Activated CD8-positive, alpha-beta memory T cell treated with anti-CD3 and anti-CD28 coated beads for 4 hours (primary cell): Measurements from ENCODE around the gene CHRNA10.

ENCODE experiments used
- DNase-seq, 2 donors: peaks; one replicate each; pipeline ENCODE4 v3.0.0-alpha.2; 2020; ENCODE audit warnings: low read depth in 2 of 2

The CHRNA10 gene

GRCh38 chr11:3671334-3672254, at the start of gene CHRNA10:
Gene CHRNA10, minus strand, starts transcription at chr11:3671384. Its CDS starts 72 bp downstream, at chr11:3671312.
- no peak for DNase-seq

GRCh38 chr11:3712274-3712673, 41.1 kb upstream of the CHRNA10 start:
- DNase-seq, result no peak

- no peak for DNase-seq
Observed at GRCh38 chr11:3710485-3711259, 39.5 kb upstream of the CHRNA10 start.

GRCh38 chr11:3709977-3710376, 38.8 kb upstream of the CHRNA10 start:
- DNase-seq, result no peak

GRCh38 chr11:3707176-3707575, 36.0 kb upstream of the CHRNA10 start:
- no peak for DNase-seq

- no peak for DNase-seq
Observed at GRCh38 chr11:3703383-3703782, 32.2 kb upstream of the CHRNA10 start.

- no peak for DNase-seq
Observed at GRCh38 chr11:3700910-3701309, 29.7 kb upstream of the CHRNA10 start.

GRCh38 chr11:3700410-3700809, 29.2 kb upstream of the CHRNA10 start:
- no peak for DNase-seq

- DNase-seq, result no peak
Observed at GRCh38 chr11:3686751-3687150, 15.6 kb upstream of the CHRNA10 start.

GRCh38 chr11:3685923-3686322, 14.7 kb upstream of the CHRNA10 start:
- DNase-seq, result no peak

- no peak for DNase-seq
Observed at GRCh38 chr11:3684819-3685172, 13.6 kb upstream of the CHRNA10 start.

- no peak for DNase-seq
Observed at GRCh38 chr11:3684129-3684818, 13.1 kb upstream of the CHRNA10 start.

- DNase-seq, result no peak
Observed at GRCh38 chr11:3683039-3683438, 11.9 kb upstream of the CHRNA10 start.

- no peak for DNase-seq
Observed at GRCh38 chr11:3679077-3679476, 7.9 kb upstream of the CHRNA10 start.

- no peak for DNase-seq
Observed at GRCh38 chr11:3675971-3676370, 4.8 kb upstream of the CHRNA10 start.

GRCh38 chr11:3674189-3674588, 3.0 kb upstream of the CHRNA10 start:
- no peak for DNase-seq

GRCh38 chr11:3669742-3670183, 1.4 kb downstream of the CHRNA10 start:
- DNase-seq, result no peak

GRCh38 chr11:3669128-3669527, 2.1 kb downstream of the CHRNA10 start:
- DNase-seq, result no peak

GRCh38 chr11:3667149-3668035, 3.8 kb downstream of the CHRNA10 start:
- no peak for DNase-seq

GRCh38 chr11:3666023-3666530, 5.1 kb downstream of the CHRNA10 start:
- no peak for DNase-seq
